IMR-90 (cell line): ENCODE results near the gene CAPS. TPM values are rescaled to one million over a fixed set of nuclear protein-coding genes. Genes with fewer than 3 reads are reported as not detected.

ENCODE experiments used
- ATAC-seq: fragments of 200-7000 bp; cut with Tn5 transposase; 2 replicates; pipeline ENCODE4 v1.9.1; 2020; ENCODE audit warnings: low read depth, mild to moderate bottlenecking, moderate library complexity
- BruUV-seq: library from RNA; stranded (reverse); fragments of 400-500 nt; replicated peaks from 2 replicates; lab custom pipeline; 2021; lab: Mats Ljungman, UMichigan
- CTCF ChIA-PET: fragments of 300-600 bp; formaldehyde crosslinking; extraction: SDS; loops from one replicate; lab custom pipeline; 2021; ENCODE audit warnings: antibody characterized with exemption; lab: Yijun Ruan, JAX
- POLR2A ChIA-PET: fragments of 300-600 bp; sonication (Branson Sonifier 250); formaldehyde crosslinking; loops from one replicate; lab custom pipeline; 2022; ENCODE audit warnings: antibody characterized with exemption; ENCODE audit not compliant: unreplicated experiment; lab: Charles Lee
- DNase-seq: peaks from one replicate; pipeline ENCODE4 v3.0.0; 2013
- H2AFZ ChIP-seq: replicated peaks from 2 replicates; pipeline ENCODE3; 2013; ENCODE audit warnings: low read length, mild to moderate bottlenecking; ENCODE audit not compliant: poor library complexity
- H2AK5ac ChIP-seq: 2 replicates; pipeline ENCODE4 v1.6.1; 2013; ENCODE audit warnings: low read depth, low read length, inconsistent platforms
- H2AK9ac ChIP-seq: replicated peaks from 2 replicates; pipeline ENCODE3; 2013; ENCODE audit warnings: mild to moderate bottlenecking, low read depth, low read length, moderate library complexity; ENCODE audit not compliant: poor library complexity
- H2BK120ac ChIP-seq: 2 replicates; pipeline ENCODE4 v1.6.1; 2013; ENCODE audit warnings: low read depth, low read length, inconsistent platforms
- H2BK15ac ChIP-seq: 3 replicates; pipeline ENCODE4 v1.6.1; 2013; ENCODE audit warnings: low read depth, low read length, inconsistent platforms
- H2BK20ac ChIP-seq: 2 replicates; pipeline ENCODE4 v1.6.1; 2013; ENCODE audit warnings: low read depth, mild to moderate bottlenecking, inconsistent platforms, low read length, moderate library complexity
- H2BK5ac ChIP-seq: 2 replicates; pipeline ENCODE4 v1.6.1; 2013; ENCODE audit warnings: mild to moderate bottlenecking, low read depth, low read length, inconsistent platforms; ENCODE audit not compliant: poor library complexity, severe bottlenecking
- H3K14ac ChIP-seq: replicated peaks from 2 replicates; pipeline ENCODE4 v1.6.1; 2013; ENCODE audit warnings: low read depth, low read length, inconsistent platforms
- H3K18ac ChIP-seq: 2 replicates; pipeline ENCODE4 v1.6.1; 2013; ENCODE audit warnings: low read depth, low read length, control low read depth
- H3K23ac ChIP-seq: 2 replicates; pipeline ENCODE4 v1.6.1; 2013; ENCODE audit warnings: low read depth, low read length, inconsistent platforms
- H3K27ac ChIP-seq: 2 replicates; pipeline ENCODE4 v1.5.1; 2013; ENCODE audit warnings: mild to moderate bottlenecking, control low read depth, low read length; ENCODE audit not compliant: insufficient read depth
- H3K27me3 ChIP-seq: 2 replicates; pipeline ENCODE4 v1.6.1; 2013; ENCODE audit warnings: low read length; ENCODE audit not compliant: control insufficient read depth, insufficient read depth
- H3K36me3 ChIP-seq: 2 replicates; pipeline ENCODE4 v1.6.1; 2013; ENCODE audit warnings: low read length, mixed read lengths; ENCODE audit not compliant: control insufficient read depth, insufficient read depth
- H3K4ac ChIP-seq: 2 replicates; pipeline ENCODE4 v1.6.1; 2013; ENCODE audit warnings: low read depth, low read length, inconsistent platforms
- H3K4me1 ChIP-seq: 2 replicates; pipeline ENCODE4 v1.6.1; 2013; ENCODE audit warnings: low read length, mixed read lengths; ENCODE audit not compliant: control insufficient read depth, insufficient read depth
- H3K4me2 ChIP-seq: 2 replicates; pipeline ENCODE4 v1.6.1; 2013; ENCODE audit warnings: low read depth, mild to moderate bottlenecking, control low read depth, low read length, moderate library complexity
- H3K4me3 ChIP-seq: 2 replicates; pipeline ENCODE4 v1.5.1; 2013; ENCODE audit warnings: low read depth, mild to moderate bottlenecking, control low read depth, low read length, moderate library complexity; ENCODE audit not compliant: insufficient read depth
- H3K56ac ChIP-seq: 2 replicates; pipeline ENCODE4 v1.6.1; 2013; ENCODE audit warnings: low read length, inconsistent platforms; ENCODE audit not compliant: insufficient read depth; ENCODE audit errors: extremely low read depth
- H3K79me1 ChIP-seq, 2 experiments: 2 replicates each; pipeline ENCODE4 v1.6.1; 2013; ENCODE audit warnings: low read length in 2 of 2, inconsistent platforms in 1 of 2, low read depth in 1 of 2
- H3K9ac ChIP-seq: 2 replicates; pipeline ENCODE4 v1.6.1; 2013; ENCODE audit warnings: low read depth, low read length, control low read depth
- H3K9me1 ChIP-seq: 2 replicates; pipeline ENCODE4 v1.6.1; 2013; ENCODE audit warnings: low read length, inconsistent platforms; ENCODE audit not compliant: insufficient read depth
- H3K9me3 ChIP-seq: 2 replicates; pipeline ENCODE4 v1.6.1; 2013; ENCODE audit warnings: low read length; ENCODE audit not compliant: control insufficient read depth, insufficient read depth
- H4K20me1 ChIP-seq: 2 replicates; pipeline ENCODE4 v1.6.1; 2013; ENCODE audit warnings: low read length, inconsistent platforms; ENCODE audit not compliant: insufficient read depth
- H4K5ac ChIP-seq: 2 replicates; pipeline ENCODE4 v1.6.1; 2013; ENCODE audit warnings: mild to moderate bottlenecking, low read depth, low read length, control low read depth
- H4K8ac ChIP-seq, 2 experiments: 2 replicates each; pipeline ENCODE4 v1.6.1; 2013; ENCODE audit warnings: low read depth in 2 of 2, low read length in 2 of 2, control low read depth in 1 of 2, inconsistent platforms in 1 of 2
- H4K91ac ChIP-seq: 2 replicates; pipeline ENCODE4 v1.6.1; 2013; ENCODE audit warnings: low read depth, low read length, inconsistent platforms; ENCODE audit not compliant: insufficient read depth
- BHLHE40 ChIP-seq: fragments of 150-350 bp; IDR thresholded peaks from 2 replicates; pipeline ENCODE4 v1.6.1; 2016; ENCODE audit warnings: mild to moderate bottlenecking, low read depth, low read length
- CHD1 ChIP-seq: IDR thresholded peaks from 2 replicates; pipeline ENCODE4 v1.6.1; 2012; ENCODE audit warnings: low read depth, low read length, improper control_type of control experiment
- MAFK ChIP-seq: IDR thresholded peaks from 2 replicates; pipeline ENCODE4 v1.6.1; 2012; ENCODE audit warnings: low read depth, low read length, improper control_type of control experiment
- MAZ ChIP-seq: IDR thresholded peaks from 2 replicates; pipeline ENCODE4 v1.6.1; 2012; ENCODE audit warnings: low read depth, mild to moderate bottlenecking, low read length, improper control_type of control experiment, moderate library complexity, borderline replicate concordance
- MXI1 ChIP-seq: IDR thresholded peaks from 2 replicates; pipeline ENCODE4 v1.6.1; 2012; ENCODE audit warnings: low read depth, mild to moderate bottlenecking, low read length, moderate library complexity, borderline replicate concordance
- NFE2L2 ChIP-seq: fragments of 150-350 bp; IDR thresholded peaks from 2 replicates; pipeline ENCODE4 v1.6.1; 2016; ENCODE audit warnings: low read depth, mild to moderate bottlenecking, low read length
- RCOR1 ChIP-seq: IDR thresholded peaks from 2 replicates; pipeline ENCODE4 v1.6.1; 2012; ENCODE audit warnings: mild to moderate bottlenecking, low read length, improper control_type of control experiment; ENCODE audit not compliant: insufficient replicate concordance
- RFX5 ChIP-seq: IDR thresholded peaks from 2 replicates; pipeline ENCODE4 v1.8.0; 2012; ENCODE audit warnings: low read depth, mild to moderate bottlenecking, low read length, moderate library complexity
- SMC3 ChIP-seq: fragments of 150-350 bp; IDR thresholded peaks from 2 replicates; pipeline ENCODE4 v1.6.1; 2016; ENCODE audit warnings: low read depth, mild to moderate bottlenecking, antibody characterized with exemption, low read length, moderate library complexity
- WGBS, 2 experiments: methylation state at CpG; one replicate each; pipeline versions ENCODE4 v1.1.5 to v1.1.7; 2013; ENCODE audit warnings: missing lambda C conversion rate in 2 of 2; ENCODE audit not compliant: insufficient read length in 1 of 2; ENCODE audit errors: extremely low coverage in 2 of 2; 5-methylcytosine and 5-hydroxymethylcytosine counted together
- dilution Hi-C: fragments of 300-500 bp; cut with HindIII; formaldehyde crosslinking; loops from one replicate; pipeline ENCODE4 v1.14.3; 2018; ENCODE audit warnings: low sequenced_read_pairs; ENCODE audit not compliant: unreplicated experiment
- in situ Hi-C: fragments of 300-500 bp; cut with MboI; formaldehyde crosslinking; loops from 3 replicates; pipeline ENCODE4 v1.14.3; 2019; ENCODE audit warnings: low sequenced_read_pairs, inconsistent platforms, mixed read lengths
- intact Hi-C: fragments of 100-400 bp; cut with micrococcal nuclease; formaldehyde crosslinking; loops from 2 replicates; pipeline ENCODE4 v1.10.0; 2022
- polyA plus RNA-seq, 3 experiments: library from polyadenylated mRNA; depleted of rRNA; stranded (reverse); fragments of >200 nt; gene quantifications; 2 replicates each; pipeline ENCODE4 v1.2.3, GENCODE V29; 2012; ENCODE audit warnings: low replicate concordance in 1 of 3
- total RNA-seq: library from RNA; depleted of rRNA; stranded (reverse); fragments of >200 nt; gene quantifications from 2 replicates; pipeline ENCODE4 v1.2.3, GENCODE V29; 2012

Gene CAPS
- total and polyA plus RNA-seq, 2 of the 4 experiments (the other 2 are of a cell fraction): 0.54 to 4.9 TPM

DNA sequence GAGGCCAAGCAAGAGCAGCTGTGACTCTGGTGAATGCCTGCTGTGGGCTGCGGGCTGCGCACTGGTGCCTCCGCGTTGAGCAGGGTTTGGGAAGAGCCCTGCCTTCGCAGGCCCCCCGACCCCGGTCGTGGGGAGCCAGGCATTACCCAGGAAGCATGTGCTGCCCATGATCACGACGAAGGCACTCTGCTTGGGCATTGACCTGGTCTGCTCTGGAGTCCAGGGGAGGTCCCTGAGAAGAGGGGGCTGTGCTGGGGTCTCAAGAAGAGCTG is 44.7 kb downstream of the CAPS start:
- intact Hi-C loops: no loop called here

More for the DNA sequence above, 44.7 kb downstream of the CAPS start:
- Histone ChIP-seq H2AK9ac (peak overlapping the region; percentile 20), H4K8ac (no peak overlapping the region), H3K4me3 (no peak overlapping the region), H4K5ac (no peak overlapping the region), H3K4me2 (no peak overlapping the region), H3K9me3 (no peaks in the 10 kb centered on the region), H2AK5ac (peak overlapping the region; percentile 26), H3K14ac (no peak overlapping the region), H2AFZ (no peak overlapping the region), H3K18ac (no peak overlapping the region), H3K4me1 (peaks cover 50% of the 10 kb centered on the region), H3K9me1 (peaks cover 58% of the 10 kb centered on the region), H2BK20ac (no peak overlapping the region), H3K4ac (peak overlapping the region; percentile 69; the same call in 1 of the 2 replicates), H3K27me3 (no peaks in the 10 kb centered on the region), H4K20me1 (peaks cover 92% of the 10 kb centered on the region), H2BK120ac (no peak overlapping the region), H2BK15ac (no peak overlapping the region), H4K91ac (no peak overlapping the region), H3K79me1 (peaks cover 30 to 99% of the 10 kb centered on the region in 2 experiments), H3K27ac (no peak overlapping the region), H2BK5ac (no peak overlapping the region), H3K36me3 (no peaks in the 10 kb centered on the region; the same call in 1 of the 2 replicates), H3K23ac (no peak overlapping the region), H3K56ac (no peak overlapping the region), H3K9ac (no peak overlapping the region)
- CTCF ChIA-PET: no interaction called here
- POLR2A ChIA-PET: no interaction called here
- WGBS, 2 experiments: 94% methylated on average over 8 of the region's 10 CpGs; no CpG with 5 or more reads in 1 of the 2 experiments
- TF ChIP-seq SMC3: no peak
- TF ChIP-seq NFE2L2: no peak
- TF ChIP-seq RCOR1: no peak
- no peak for TF ChIP-seq RFX5
- no peak for TF ChIP-seq MAFK
- TF ChIP-seq MXI1: no peak
- TF ChIP-seq CHD1: no peak
- no peak for TF ChIP-seq BHLHE40
- no peak for TF ChIP-seq MAZ
- ATAC-seq (no peak), DNase-seq (no peak)
- in situ Hi-C loops (no loop called here), dilution Hi-C loops (no loop called here)
- no TSS peak for BruUV-seq
